GM23248 (cell line): Measurements from ENCODE around the gene ECT2. TPM values are rescaled to one million over a fixed set of nuclear protein-coding genes. Genes with fewer than 3 reads are reported as not detected.
A peak's percentile ranks its signal among the peaks of the same experiment; 100 is the strongest.

Experiments
- DNase-seq: peaks from one replicate; pipeline ENCODE4 v3.0.0-alpha.2; 2015
- H2AFZ ChIP-seq: fragments of 200-600 bp; sonication (generic); 2 replicates; pipeline ENCODE4 v1.6.1; 2016; ENCODE audit warnings: antibody characterized with exemption
- H3F3A ChIP-seq: fragments of 200-600 bp; sonication (generic); 2 replicates; pipeline ENCODE4 v1.6.1; 2016; ENCODE audit warnings: mild to moderate bottlenecking, antibody characterized with exemption, mixed run types; ENCODE audit not compliant: insufficient read depth
- H3K27ac ChIP-seq: fragments of 200-600 bp; sonication (generic); 2 replicates; pipeline ENCODE4 v1.5.1; 2016; ENCODE audit warnings: mild to moderate bottlenecking
- H3K27me3 ChIP-seq: fragments of 200-600 bp; sonication (generic); replicated peaks from 2 replicates; pipeline ENCODE4 v1.6.1; 2016; ENCODE audit warnings: mild to moderate bottlenecking; ENCODE audit not compliant: insufficient read depth
- H3K36me3 ChIP-seq: fragments of 200-600 bp; sonication (generic); 2 replicates; pipeline ENCODE4 v1.6.1; 2016; ENCODE audit warnings: low read depth, mild to moderate bottlenecking
- H3K4me1 ChIP-seq: fragments of 200-600 bp; sonication (generic); 2 replicates; pipeline ENCODE4 v1.6.1; 2016; ENCODE audit warnings: mild to moderate bottlenecking; ENCODE audit not compliant: insufficient read depth
- H3K4me2 ChIP-seq: fragments of 200-600 bp; sonication (generic); one replicate; pipeline ENCODE4 v1.6.1; 2016; ENCODE audit warnings: mild to moderate bottlenecking; ENCODE audit not compliant: unreplicated experiment
- H3K4me3 ChIP-seq: fragments of 200-600 bp; sonication (generic); 2 replicates; pipeline ENCODE4 v1.5.1; 2016; ENCODE audit warnings: mild to moderate bottlenecking
- H3K79me2 ChIP-seq: fragments of 200-600 bp; sonication (generic); 2 replicates; pipeline ENCODE4 v1.6.1; 2016; ENCODE audit warnings: mild to moderate bottlenecking; ENCODE audit not compliant: insufficient read depth
- H3K9ac ChIP-seq: fragments of 200-600 bp; sonication (generic); 2 replicates; pipeline ENCODE4 v1.6.1; 2016; ENCODE audit warnings: mild to moderate bottlenecking
- H3K9me2 ChIP-seq: fragments of 200-600 bp; sonication (generic); 2 replicates; pipeline ENCODE4 v1.6.1; 2016; ENCODE audit warnings: mixed run types, mild to moderate bottlenecking, moderate library complexity; ENCODE audit not compliant: insufficient read depth
- H3K9me3 ChIP-seq: fragments of 200-600 bp; sonication (generic); one replicate; pipeline ENCODE4 v1.6.1; 2017; ENCODE audit warnings: low read depth
- H4K20me1 ChIP-seq: fragments of 200-600 bp; sonication (generic); 2 replicates; pipeline ENCODE4 v1.6.0; 2016; ENCODE audit not compliant: insufficient read depth
- EZH2 ChIP-seq: fragments of 200-600 bp; sonication (generic); IDR thresholded peaks from 2 replicates; pipeline ENCODE4 v1.6.1; 2018; ENCODE audit warnings: antibody characterized with exemption, mild to moderate bottlenecking; ENCODE audit not compliant: insufficient read depth, poor library complexity, severe bottlenecking
- EZH2phosphoT487 ChIP-seq: fragments of 200-600 bp; sonication (generic); IDR thresholded peaks from 2 replicates; pipeline ENCODE4 v1.6.1; 2018; ENCODE audit warnings: antibody characterized with exemption, moderate library complexity, mild to moderate bottlenecking, low read depth; ENCODE audit not compliant: insufficient read depth
- WGBS, 2 experiments: methylation state at CpG; one replicate each; pipeline ENCODE4 v1.1.6; 2015 to 2017; ENCODE audit warnings: low lambda C conversion rate in 2 of 2, low coverage in 1 of 2; ENCODE audit errors: missing lambda C conversion rate in 2 of 2; 5-methylcytosine and 5-hydroxymethylcytosine counted together
- in situ Hi-C: fragments of 300-500 bp; cut with MboI; formaldehyde crosslinking; loops from 2 replicates; pipeline ENCODE4 v1.15.0; 2020
- polyA plus RNA-seq: library from polyadenylated mRNA; unstranded; fragments of >200 nt; fragmentation: Nextera tagmentation; extraction: Ambion mirVana; gene quantifications from 2 replicates; pipeline ENCODE4 v1.2.1, GENCODE V29; 2016
- total RNA-seq: library from RNA; depleted of rRNA; stranded (reverse); fragments of >200 nt; shearing (Covaris generic); gene quantifications from 2 replicates; pipeline ENCODE4 v1.2.3, GENCODE V29; 2014

ECT2 gene
- total and polyA plus RNA-seq, 2 experiments from 2014 or later: 22.7 to 28.3 TPM

- Histone ChIP-seq H3K9me3 (no peaks in the 10 kb centered on the region), H3K4me2 (no peak overlapping the region), H3K9ac (no peak overlapping the region), H3K4me1 (no peaks in the 10 kb centered on the region), H3F3A (no peaks in the 10 kb centered on the region), H3K36me3 (no peaks in the 10 kb centered on the region), H3K9me2 (no peaks in the 10 kb centered on the region), H3K79me2 (no peaks in the 10 kb centered on the region), H2AFZ (no peak overlapping the region), H3K27me3 (peaks cover 35% of the 10 kb centered on the region), H3K4me3 (no peak overlapping the region), H4K20me1 (no peaks in the 10 kb centered on the region), H3K27ac (no peak overlapping the region)
- no peak for TF ChIP-seq EZH2phosphoT487
- peak; percentile 53 for DNase-seq
- WGBS, 2 experiments: 34 to 38% methylated on average over 6 of the region's 6 CpGs
- in situ Hi-C loops: loop anchor here (10.0 kb wide), 1 partner anchor 208 kb away; no protein-coding TSS in a partner anchor
These were observed 86.0 kb downstream of the ECT2 start for GRCh38 chr3:172836390-172836997.

GRCh38 chr3:172839679-172840078 lies 89.2 kb downstream of the ECT2 start:
- 2 to 6% methylated on average over 4 of the region's 4 CpGs for WGBS, 2 experiments
- no peak overlapping the region for H3K4me2 ChIP-seq
- H3K9me3 ChIP-seq: no peaks in the 10 kb centered on the region
- H3K4me1 ChIP-seq: no peaks in the 10 kb centered on the region
- H2AFZ ChIP-seq: no peak overlapping the region
- no peak for DNase-seq
- no peaks in the 10 kb centered on the region for H3K9me2 ChIP-seq
- TF ChIP-seq EZH2: no peak
- no peak for TF ChIP-seq EZH2phosphoT487
- H3K36me3 ChIP-seq: no peaks in the 10 kb centered on the region
- H3K4me3 ChIP-seq: no peak overlapping the region
- no peaks in the 10 kb centered on the region for H3K79me2 ChIP-seq
- no peak overlapping the region for H3K9ac ChIP-seq
- H3K27me3 ChIP-seq: peaks cover 66% of the 10 kb centered on the region
- no peaks in the 10 kb centered on the region for H4K20me1 ChIP-seq
- no peak overlapping the region for H3K27ac ChIP-seq
- in situ Hi-C loops: loop anchor here (10.0 kb wide), 1 partner anchor 205 kb away; no protein-coding TSS in a partner anchor
- H3F3A ChIP-seq: no peaks in the 10 kb centered on the region

- Histone ChIP-seq H3K9me3 (no peaks in the 10 kb centered on the region), H3K27me3 (peaks cover 74% of the 10 kb centered on the region), H3K4me1 (no peaks in the 10 kb centered on the region), H3K4me3 (no peak overlapping the region), H3K9me2 (no peaks in the 10 kb centered on the region), H2AFZ (no peak overlapping the region), H3K9ac (no peak overlapping the region), H3K79me2 (no peaks in the 10 kb centered on the region), H3K27ac (no peak overlapping the region), H4K20me1 (no peaks in the 10 kb centered on the region), H3K4me2 (no peak overlapping the region), H3K36me3 (no peaks in the 10 kb centered on the region), H3F3A (no peaks in the 10 kb centered on the region)
- TF ChIP-seq EZH2 (no peak), EZH2phosphoT487 (no peak)
- in situ Hi-C loops: no loop called here
- WGBS, 2 experiments: 65 to 70% methylated on average over 4 of the region's 4 CpGs
- DNase-seq: no peak
These were observed 89.9 kb downstream of the ECT2 start for GRCh38 chr3:172840463-172840862.

GRCh38 chr3:172840913-172841312 lies 90.4 kb downstream of the ECT2 start:
- no peak for DNase-seq
- Histone ChIP-seq H3K9me2 (no peaks in the 10 kb centered on the region), H3K4me3 (no peak overlapping the region), H3K27me3 (peaks cover 78% of the 10 kb centered on the region), H3K9me3 (no peaks in the 10 kb centered on the region), H3K9ac (no peak overlapping the region), H3K4me2 (no peak overlapping the region), H3F3A (no peaks in the 10 kb centered on the region), H4K20me1 (no peaks in the 10 kb centered on the region), H3K36me3 (no peaks in the 10 kb centered on the region), H2AFZ (no peak overlapping the region), H3K79me2 (no peaks in the 10 kb centered on the region), H3K27ac (no peak overlapping the region), H3K4me1 (no peaks in the 10 kb centered on the region)
- TF ChIP-seq EZH2phosphoT487 (no peak), EZH2 (no peak)
- in situ Hi-C loops: no loop called here
- WGBS, 2 experiments: 53 to 66% methylated on average over 4 of the region's 4 CpGs

GRCh38 chr3:172844428-172844827 lies 93.9 kb downstream of the ECT2 start:
- in situ Hi-C loops: no loop called here
- no peaks in the 10 kb centered on the region for H3K36me3 ChIP-seq
- H3K4me3 ChIP-seq: no peak overlapping the region
- DNase-seq: no peak
- H3K79me2 ChIP-seq: no peaks in the 10 kb centered on the region
- no peak overlapping the region for H2AFZ ChIP-seq
- H3K9me2 ChIP-seq: no peaks in the 10 kb centered on the region
- H3K27ac ChIP-seq: no peak overlapping the region
- H4K20me1 ChIP-seq: no peaks in the 10 kb centered on the region
- no peaks in the 10 kb centered on the region for H3K9me3 ChIP-seq
- peaks cover 85% of the 10 kb centered on the region for H3K27me3 ChIP-seq
- 28 to 30% methylated on average over 4 of the region's 4 CpGs for WGBS, 2 experiments
- peaks cover 18% of the 10 kb centered on the region for H3K4me1 ChIP-seq
- H3F3A ChIP-seq: peaks cover 12% of the 10 kb centered on the region; the same call in 1 of the 2 replicates
- no peak overlapping the region for H3K9ac ChIP-seq
- TF ChIP-seq EZH2 (no peak), EZH2phosphoT487 (no peak)
- H3K4me2 ChIP-seq: no peak overlapping the region
